HG03442 (cell line): ENCODE data around the gene NOXO1.
A peak's percentile ranks its signal among the peaks of the same experiment; 100 is the strongest.

Experiments
- ATAC-seq: cut with Tn5 transposase; IDR thresholded peaks from one replicate; pipeline ENCODE4 v1.9.1; 2021; ENCODE audit warnings: mild to moderate bottlenecking, moderate library complexity; ENCODE audit not compliant: unreplicated experiment

Gene NOXO1

GRCh38 chr16:1980030-1980769, 1.1 kb downstream of the NOXO1 start:
- no peak for ATAC-seq

GRCh38 chr16:1979271-1980029, 1.8 kb downstream of the NOXO1 start:
- no peak for ATAC-seq

- ATAC-seq = no peak
These were observed 2.7 kb downstream of the NOXO1 start for GRCh38 chr16:1978476-1979120.

GRCh38 chr16:1977875-1978268, 3.4 kb downstream of the NOXO1 start:
- ATAC-seq = no peak

GRCh38 chr16:1976951-1977874, 4.1 kb downstream of the NOXO1 start:
- no peak for ATAC-seq

GRCh38 chr16:1976216-1976520, 5.1 kb downstream of the NOXO1 start:
- no peak for ATAC-seq

- ATAC-seq = no peak
These were observed 5.6 kb downstream of the NOXO1 start for GRCh38 chr16:1975432-1976215.

- no peak for ATAC-seq
These were observed 6.9 kb downstream of the NOXO1 start for GRCh38 chr16:1974157-1975070.

GRCh38 chr16:1973461-1974156, 7.7 kb downstream of the NOXO1 start:
- ATAC-seq = no peak

GRCh38 chr16:1972490-1972877, 8.8 kb downstream of the NOXO1 start:
- ATAC-seq = no peak

- ATAC-seq = peak; percentile 72
These were observed 9.3 kb downstream of the NOXO1 start, which contains the start of gene TBL3 for GRCh38 chr16:1971796-1972489. Gene TBL3 (plus strand): TSS chr16:1972053. CDS start chr16:1972165, 112 bp downstream.

- ATAC-seq = no peak
These were observed 12.9 kb downstream of the NOXO1 start for GRCh38 chr16:1968146-1968953.

GRCh38 chr16:1966460-1966859, 14.8 kb downstream of the NOXO1 start, which contains the start of gene RNF151:
Gene RNF151 (plus strand): TSS chr16:1966856. CDS start chr16:1966882, 26 bp downstream.
- ATAC-seq = no peak

GRCh38 chr16:1965396-1966001, 15.8 kb downstream of the NOXO1 start:
- ATAC-seq = no peak

GRCh38 chr16:1964506-1965395, 16.5 kb downstream of the NOXO1 start, which contains the start of gene RPS2:
Gene RPS2 (minus strand): TSS chr16:1964826. CDS start chr16:1964625, 201 bp downstream.
- ATAC-seq = peak; percentile 85
